Kidney glomerular epithelial cell (primary cell): ENCODE measurements around the gene VSIG2.
"Not testable (repeated sequence)": the region's sequence is repeated elsewhere in the genome, so short reads cannot be mapped to it uniquely, and the experiment has no call there.

ENCODE experiments used
- DNase-seq: peaks from one replicate; lab custom pipeline; 2025; lab: John Stamatoyannopoulos, UW

Gene VSIG2, protein sequence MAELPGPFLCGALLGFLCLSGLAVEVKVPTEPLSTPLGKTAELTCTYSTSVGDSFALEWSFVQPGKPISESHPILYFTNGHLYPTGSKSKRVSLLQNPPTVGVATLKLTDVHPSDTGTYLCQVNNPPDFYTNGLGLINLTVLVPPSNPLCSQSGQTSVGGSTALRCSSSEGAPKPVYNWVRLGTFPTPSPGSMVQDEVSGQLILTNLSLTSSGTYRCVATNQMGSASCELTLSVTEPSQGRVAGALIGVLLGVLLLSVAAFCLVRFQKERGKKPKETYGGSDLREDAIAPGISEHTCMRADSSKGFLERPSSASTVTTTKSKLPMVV

DNA sequence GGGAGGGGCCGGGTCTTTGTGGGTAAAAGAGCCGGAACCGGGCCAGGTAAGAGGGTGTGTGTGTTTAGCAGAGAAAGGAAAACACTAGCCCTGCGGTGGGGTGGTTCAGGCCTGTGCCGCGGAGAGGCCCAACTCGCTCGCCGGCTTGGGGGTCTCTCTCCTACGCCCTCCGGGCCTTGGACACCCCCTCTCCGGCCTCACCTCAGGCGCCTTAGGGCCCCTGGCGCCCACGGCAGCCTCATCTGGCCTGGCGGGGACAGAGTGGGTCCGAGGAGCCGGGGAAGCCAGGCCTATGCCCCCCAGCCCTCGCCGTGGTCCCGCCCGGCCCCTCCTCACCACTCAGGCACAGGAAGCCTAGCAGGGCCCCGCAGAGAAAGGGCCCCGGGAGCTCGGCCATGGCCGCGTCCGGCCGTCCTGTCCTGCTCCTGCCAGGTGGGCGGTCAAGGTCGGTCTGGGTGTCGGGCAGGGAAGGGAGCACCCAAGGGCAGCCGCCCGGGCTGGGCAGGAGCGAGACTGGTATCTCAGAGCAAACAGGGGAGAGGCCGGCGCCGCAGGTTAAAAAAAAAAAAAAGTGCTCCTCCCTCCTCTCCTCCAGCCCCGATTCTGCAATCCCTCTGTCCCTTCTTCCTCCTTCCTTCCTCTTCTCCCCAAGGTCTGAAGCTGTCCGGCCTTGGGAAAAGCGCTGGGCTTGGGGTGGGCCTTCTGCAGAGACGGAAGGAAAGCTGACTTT is at the start of gene VSIG2:
TSS of gene VSIG2 (minus strand) at position 515 of the 730 bp plus-strand sequence. CDS start at position 397, 118 bp downstream.
- DNase-seq = no peak

DNA sequence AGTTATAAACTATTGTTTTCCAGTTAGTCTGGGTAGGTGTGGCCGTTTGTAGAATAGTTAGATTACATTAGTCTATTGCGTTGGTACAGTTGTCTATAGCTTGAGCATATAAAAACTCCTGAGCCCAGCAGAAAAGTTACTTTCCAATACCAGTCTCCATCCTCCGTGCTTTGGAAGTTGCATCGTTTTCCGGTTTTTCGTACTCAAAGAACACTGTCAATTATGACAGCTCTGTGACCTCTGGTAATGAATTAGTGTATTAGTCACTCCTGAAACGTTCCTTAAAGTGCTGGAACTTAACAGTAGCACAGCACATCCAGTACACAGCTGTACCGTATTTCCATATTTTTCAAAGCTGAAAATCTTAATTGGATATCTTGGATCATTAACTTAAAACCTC is 49.0 kb upstream of the VSIG2 start:
- DNase-seq = peak; percentile 44

DNA sequence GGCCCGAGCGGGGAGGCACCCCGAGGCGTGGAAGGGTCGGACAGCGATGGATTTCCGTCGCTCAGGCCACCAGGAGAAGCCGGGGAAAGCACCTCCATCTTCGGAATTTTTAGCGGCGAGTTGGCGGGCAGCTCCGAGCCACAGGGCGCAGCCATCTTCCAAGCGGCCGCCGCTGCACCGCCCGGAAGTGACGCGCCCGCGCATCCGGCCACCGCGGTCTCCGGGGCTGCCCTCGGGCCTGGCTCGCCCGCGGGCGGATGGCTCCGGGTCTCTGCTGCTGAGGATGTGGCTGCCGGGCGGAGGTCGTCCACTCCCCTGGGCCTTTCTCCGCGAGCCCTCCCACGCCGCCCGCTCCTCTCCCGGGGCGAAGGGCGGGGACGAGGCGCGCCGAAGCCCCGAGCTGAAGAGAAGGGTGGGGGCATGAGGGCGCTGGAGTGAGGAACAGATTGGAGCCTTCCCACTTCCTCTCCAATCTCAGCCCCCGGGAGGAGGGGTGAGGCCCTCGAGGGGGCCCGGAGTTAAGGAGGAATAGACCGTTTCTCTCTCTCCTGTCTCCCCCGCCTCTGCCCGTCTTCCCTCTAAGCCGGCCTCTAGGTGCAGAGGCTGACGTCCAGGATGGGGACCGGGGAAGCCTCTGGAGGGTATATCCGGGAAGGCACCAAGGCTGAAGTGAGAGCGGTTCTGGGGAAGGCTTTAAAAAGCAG is 48.3 kb upstream of the VSIG2 start, which contains the start of gene MSANTD2:
TSS of gene MSANTD2 (minus strand) at position 181 of the 704 bp plus-strand sequence. CDS start at position 155, 26 bp downstream.
- peak; percentile 44 for DNase-seq

DNA sequence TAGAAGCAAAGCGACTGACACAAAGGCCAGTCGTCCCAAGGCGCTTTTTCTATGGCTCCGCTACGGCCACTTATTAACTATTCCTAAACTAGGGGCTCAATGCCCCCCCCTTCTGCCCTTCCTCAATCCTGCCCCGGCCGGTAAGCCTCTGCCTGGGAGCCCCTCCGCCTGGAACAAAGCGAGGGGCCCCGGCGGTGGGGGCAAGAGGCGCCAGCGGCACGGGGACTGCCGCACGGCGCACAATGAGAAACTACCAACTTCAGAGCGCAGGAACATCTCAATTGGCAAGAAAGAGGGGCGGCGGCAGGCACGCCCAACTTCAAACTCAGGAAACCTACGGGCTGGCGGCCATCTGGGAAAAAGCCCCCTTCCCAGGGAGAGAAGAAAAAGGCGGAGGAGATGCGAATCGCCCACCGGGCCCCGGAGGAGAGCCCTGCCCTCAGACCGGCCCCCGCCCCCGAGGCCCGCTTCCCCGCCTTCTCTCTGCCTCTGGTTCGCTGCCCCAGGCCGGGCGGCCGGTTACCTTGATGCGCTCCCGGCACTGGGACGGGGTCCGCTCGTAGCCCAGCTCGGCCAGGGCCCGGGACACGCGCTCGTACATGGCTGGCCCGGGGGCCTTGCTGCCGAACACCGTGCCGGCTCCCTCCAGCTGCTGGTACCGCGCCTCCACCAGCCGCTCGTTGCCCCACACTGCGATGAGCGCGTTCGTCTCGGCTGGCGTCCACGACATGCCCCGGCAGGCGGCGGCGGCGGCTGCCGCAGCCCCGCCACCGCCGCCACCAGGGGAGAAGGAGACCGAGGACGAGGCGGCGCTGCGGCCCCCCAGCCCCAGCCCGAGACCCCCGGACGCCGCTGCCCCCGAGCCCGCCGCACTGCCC is 47.5 kb upstream of the VSIG2 start:
- no peak for DNase-seq

DNA sequence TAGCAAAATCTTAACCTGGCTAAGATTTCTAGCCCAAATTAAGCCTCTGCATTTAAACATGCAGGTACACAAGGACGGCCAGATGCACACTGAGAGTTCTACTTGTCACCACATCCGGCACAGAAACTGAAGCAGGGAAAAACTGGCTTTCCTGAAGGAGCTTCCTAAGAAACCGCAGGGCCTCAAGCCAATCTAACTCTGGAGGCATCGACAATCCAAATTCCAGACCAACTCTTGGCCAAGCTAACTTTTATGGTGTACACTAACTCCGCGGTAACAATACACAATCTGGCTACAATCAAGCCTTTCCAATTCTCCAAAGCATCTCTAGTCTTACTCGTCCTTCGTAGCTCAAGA is 46.9 kb upstream of the VSIG2 start:
- DNase-seq = peak; percentile 46

DNA sequence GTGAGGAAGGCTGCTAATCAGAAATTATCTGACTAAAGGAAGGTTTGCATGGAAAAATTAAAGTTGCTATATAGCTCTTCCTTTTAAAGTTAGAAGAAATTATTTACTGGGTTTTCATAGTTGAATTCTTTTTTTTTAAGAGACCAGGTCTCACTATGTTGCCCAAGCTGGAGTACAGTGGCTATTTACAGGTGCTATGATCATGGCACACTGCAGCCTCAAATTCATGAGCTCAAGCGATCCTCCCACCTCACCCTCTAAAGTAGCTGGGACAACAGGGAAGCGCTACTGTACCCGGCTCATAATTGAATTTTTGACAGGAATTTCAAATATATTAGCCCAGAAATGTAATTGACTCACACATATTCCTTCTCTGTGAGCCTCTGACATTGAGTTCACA is 44.3 kb upstream of the VSIG2 start:
- DNase-seq = no peak

DNA sequence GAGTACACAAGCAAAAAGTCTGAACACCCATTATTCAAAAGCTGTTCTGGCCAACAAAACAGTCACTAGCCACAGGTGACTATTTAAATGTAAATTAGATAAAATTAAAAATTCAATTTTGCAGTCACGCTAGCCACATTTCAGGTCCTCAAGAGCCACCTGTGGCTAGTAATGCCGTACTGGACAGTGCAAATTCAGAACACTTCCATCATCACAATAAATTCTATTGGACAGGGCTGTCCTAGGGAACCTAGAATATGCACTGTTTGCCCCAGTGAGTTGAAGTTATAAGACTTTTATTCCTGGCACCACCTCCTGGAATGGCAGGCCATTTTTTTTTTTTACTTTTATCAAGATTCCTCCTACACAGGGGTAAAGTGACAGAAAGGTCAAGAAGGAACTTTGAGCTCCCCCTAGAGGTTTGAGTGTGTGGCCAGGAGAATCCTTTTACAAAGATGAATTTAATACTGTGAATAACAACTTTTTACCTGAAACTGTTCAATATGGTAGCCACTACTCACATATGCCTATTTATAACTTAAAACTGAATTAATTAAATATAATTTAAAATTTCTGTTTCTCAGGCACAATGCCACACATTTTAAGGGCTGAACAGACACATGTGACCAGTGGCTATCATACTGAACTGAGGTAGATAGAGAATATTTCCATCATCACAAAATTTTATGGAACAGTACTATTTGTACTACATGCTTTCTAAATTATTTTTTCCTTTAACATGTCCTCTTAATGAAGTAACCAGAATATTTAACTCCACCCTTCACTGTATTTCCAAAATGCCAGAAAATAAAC is 41.6 kb upstream of the VSIG2 start:
- DNase-seq = peak; percentile 27

DNA sequence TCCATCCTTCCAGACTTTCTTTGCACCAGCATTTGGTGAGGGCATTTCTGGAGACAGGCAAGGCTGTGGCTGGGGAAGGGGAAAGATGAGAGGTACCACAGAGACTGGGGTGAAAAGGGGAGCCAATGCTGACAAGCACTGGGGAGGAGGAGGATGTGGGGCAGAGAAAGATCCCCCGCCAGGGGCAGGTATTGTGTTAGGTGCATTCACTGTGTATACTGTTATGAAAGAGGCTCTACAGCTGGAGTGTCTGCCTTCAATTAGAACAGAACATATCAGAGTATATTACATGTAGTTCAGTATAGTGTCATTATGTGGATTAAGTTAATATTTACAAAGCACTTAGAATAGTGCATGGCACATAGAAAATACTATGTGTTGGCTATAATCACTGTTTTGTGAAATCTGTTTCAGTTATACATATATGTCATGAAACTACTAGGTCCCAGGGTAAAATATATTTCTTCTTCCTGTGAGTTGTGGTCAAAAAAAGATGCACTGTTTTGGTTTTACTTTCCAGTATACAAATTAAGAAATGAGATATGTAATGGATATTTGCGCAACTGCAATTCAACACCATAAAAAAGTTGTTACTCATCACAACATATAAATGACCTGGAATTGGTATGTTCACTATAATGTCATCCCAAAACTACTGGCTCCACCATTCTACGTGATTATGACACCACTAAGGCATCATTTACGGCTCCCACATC is 39.7 kb upstream of the VSIG2 start:
- no peak for DNase-seq

DNA sequence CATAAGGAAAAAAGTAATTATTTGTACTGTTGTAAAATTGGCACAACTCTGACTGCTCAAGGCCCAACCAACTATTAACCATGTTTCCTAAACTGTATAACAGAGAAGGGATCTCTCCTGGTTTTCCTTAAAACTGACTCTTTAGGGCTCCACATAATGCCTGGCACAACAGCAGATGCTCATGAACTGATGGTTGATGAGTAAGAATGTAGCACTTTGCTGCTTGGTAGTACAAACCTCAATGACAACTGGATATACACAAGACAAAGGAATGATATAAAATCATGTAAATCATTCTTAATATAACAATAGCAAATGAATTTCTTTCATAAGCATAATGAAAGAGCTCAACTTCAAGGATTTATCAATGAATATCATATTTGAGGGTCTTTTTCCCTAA is 36.5 kb upstream of the VSIG2 start:
- no peak for DNase-seq

DNA sequence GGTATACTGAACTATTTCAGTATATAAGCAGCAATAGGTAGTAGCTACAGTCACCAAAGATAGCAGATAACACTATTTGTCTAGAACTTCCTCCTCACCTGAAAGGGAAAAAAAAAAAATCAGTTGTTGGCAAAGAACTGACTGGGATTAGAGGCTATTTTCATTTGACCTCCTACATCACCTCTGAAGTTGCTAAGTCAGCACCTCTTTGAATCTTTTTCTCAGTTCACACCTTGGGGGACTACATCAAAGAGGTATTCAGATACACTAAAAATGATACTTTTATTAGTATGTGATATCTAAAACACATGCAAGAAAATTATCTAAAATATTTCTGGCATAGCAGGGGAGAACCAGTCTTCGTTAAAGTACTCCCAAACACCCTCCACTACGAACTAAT is 32.0 kb upstream of the VSIG2 start:
- DNase-seq = no peak

DNA sequence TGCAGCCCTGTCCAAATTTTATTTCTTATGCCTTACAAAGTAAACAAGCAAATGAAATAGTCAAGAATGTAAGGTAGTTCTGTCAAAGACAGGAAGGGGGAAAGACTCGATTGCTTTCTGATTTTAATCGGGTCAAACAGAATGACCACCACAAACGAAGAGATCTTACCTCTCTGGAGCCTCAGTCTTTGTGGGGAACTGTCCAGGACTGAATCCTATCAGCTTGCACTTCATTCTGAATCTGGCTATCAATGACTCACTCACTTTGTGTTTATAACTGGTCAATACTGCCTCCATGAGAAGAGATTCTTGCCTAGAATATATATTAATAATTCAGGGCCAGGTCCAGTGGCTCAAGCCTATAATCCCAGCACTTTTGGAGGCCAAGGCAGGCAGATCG is 30.9 kb upstream of the VSIG2 start:
- no peak for DNase-seq

DNA sequence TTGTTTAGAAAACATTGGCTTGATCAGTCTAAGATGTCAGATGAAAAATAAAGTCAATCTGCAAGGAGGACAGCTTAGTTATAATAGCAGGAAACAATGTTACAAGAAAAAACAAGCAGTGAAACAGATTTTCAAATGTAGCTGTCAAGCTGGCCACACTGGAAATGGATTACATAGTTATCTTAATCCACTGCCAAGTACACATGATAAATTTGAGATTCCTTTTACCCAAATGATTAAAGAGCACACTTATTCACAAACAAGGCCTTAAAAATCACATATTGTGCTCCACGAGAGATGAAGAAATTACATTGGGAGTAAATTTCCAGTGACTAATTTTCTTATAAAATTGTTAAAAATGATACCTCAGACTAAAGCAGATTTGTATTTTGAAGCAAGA is 27.5 kb upstream of the VSIG2 start:
- no peak for DNase-seq

DNA sequence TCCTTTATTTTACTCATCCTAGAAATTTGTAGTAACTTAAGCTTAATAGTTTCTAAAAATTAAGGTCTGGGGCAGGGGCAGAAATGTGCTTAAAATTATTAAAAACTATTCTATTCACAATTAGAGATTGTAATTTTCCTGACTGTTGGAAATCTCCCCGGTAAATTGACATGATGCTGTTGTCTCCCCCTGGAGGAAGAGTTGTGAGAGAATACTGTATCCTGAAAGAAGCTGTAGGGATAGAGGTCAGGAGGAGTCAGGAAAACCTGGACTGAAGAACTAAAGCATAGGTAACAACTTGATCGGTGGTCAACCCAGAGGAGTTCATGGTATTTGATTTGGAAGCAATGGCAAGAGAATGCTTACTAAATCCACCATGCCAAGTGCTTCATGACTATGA is 26.2 kb upstream of the VSIG2 start:
- no peak for DNase-seq

DNA sequence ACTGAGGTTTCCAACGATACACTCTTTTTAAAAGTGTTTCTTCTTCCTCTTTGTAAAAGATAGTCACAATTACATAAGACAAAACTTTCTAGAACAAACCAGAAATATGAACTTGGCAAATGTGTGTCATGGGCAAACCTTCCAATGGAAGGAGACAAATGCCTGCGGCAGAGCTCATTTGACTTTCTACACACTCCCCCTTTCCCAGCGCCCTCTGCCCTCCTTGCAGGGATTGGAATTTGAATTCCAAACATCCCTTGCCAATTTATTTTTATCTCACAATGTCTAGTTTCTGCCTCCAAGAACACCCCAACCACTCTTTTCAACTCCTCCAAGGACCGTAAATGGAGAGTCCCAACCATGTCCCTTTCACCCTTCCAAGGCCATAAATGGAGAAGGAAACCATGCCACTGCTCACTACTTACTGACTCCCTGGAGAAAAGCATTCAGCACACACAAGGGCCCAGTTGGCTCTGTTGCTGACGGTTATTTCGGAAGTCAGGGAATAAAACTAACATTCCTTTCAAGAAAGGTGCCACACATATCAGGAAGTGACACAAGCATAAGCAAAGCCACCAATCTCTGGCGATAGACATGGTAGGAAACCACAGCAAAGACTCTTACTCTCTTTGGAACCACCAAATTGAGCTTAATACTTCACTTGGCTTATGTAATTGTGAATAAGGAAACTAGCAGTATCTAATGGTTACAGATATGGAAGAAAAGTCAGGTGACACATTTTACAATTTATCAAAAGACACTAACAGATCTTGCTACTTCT is 25.0 kb upstream of the VSIG2 start:
- DNase-seq = no peak

DNA sequence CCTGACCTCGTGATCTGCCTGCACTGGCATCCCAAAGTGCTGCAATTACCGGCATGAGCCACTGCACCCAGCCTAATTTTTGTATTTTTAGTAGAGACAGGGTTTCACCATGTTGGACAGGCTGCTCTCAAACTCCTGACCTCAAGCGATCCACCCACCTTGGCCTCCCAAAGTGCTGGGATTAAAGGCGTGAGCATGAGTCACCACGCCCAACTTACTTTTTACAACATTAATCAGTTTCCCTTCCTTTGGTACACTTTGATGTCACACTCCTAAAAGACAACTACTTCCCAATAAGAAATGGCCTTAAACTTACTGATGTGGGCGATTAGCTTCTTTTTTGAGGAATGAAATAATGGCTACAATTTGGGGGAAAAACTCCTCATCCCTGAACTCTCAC is 18.9 kb upstream of the VSIG2 start:
- not testable (repeated sequence) for DNase-seq

DNA sequence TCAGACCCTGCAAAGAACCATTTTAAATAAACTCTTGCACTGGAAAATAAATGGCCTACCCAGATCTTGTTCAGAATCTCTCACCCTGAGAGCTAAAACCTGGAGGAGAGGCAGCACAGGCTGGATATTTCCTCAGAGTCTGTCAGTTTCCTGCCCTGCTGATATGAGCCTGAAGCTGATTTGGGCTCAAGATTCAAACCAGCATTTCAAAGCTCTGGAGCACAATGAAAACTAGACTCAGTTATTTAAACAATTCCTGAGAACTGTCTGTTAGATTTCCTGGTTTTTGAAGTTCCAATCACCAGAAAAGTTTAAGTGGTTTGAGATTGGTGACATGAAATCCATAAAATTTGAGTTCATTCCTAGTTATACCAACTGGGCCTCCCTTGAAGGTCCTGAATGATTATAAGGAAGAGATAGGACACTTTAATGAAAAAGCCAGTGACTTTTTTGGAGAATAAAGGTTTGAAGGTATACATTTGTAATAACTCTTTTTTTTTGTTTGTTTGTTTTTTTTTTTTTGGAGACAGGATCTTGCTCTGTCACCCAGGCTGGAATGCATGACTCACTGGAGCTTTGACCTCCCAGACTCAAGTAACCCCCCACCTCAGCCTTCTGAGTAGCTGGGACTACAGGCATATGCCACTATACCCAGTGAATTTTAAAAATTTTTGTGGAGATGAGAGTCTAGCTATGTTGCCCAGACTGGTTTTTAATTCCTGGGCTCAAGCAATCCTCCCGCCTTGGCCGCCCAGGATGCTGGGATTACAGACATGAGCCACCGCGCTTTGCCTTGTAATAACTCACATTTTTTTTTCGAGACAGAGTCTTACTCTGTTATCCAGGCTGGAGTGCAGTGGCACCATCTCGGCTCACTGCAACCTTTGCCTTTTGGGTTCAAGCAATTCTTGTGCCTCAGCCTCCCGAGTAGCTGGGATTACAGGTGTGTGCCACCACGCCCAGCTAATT is 18.0 kb upstream of the VSIG2 start:
- no peak for DNase-seq

DNA sequence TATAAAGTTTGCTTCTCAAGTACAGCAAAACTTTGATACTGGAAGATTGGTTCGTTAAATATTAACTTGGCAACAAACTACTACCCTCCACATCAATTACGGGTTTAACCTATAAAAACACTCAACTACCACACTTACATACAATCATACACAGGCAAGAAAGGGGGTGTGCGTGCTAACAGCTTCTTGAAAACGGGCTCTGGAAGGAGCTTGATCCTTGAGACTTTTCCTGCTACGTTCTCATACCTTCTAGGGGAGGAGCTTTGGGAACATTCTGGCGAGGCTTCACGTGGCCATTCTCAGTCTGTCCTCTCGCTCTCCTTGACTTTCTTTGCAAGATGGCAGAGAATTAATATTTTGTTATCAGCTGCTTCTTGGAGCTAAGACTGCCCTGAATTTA is 16.9 kb upstream of the VSIG2 start:
- DNase-seq = no peak

DNA sequence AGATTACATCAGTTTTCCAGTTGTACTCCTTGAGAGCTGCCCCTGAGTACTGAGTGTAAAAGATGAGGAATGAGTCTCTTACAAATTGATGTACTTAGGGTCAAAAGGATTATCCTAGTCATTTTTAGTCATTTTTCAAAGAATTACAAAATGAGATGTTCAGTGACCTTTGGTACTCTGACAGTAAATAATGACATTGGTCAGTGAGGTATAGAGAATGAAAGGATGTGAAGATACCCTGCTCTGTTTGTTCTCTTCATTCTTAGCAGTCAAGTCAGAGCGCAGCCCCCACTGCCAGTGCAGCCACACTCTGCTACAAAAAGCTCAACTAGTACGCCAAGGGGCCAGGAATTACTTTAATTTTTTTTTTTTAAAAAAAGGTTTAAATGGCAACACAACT is 14.1 kb upstream of the VSIG2 start:
- DNase-seq = peak; percentile 81
